ENCODE results near the gene AURKA. TPM values are rescaled to one million over a fixed set of nuclear protein-coding genes. Genes with fewer than 3 reads are reported as not detected.
"Not testable (repeated sequence)": the region's sequence is repeated elsewhere in the genome, so short reads cannot be mapped to it uniquely, and the experiment has no call there.

AURKA gene
- total RNA-seq, 1 donor from 2014 or later, result 9.4 TPM

- peaks cover 3 to 5% (median 5%) of the 10 kb centered on the region in 3 donors for H3K4me1 ChIP-seq (ENCODE audit: control insufficient read depth in 3 of 3, insufficient read depth in 3 of 3, low read length in 3 of 3)
- peak overlapping the region in 1 of 3 donors; percentile 25 for H3K9ac ChIP-seq (ENCODE audit: low read depth in 1 of 3, low read length in 3 of 3)
- peak overlapping the region; percentile 28 for H3K27ac ChIP-seq (ENCODE audit: low read depth, low read length)
- peak overlapping the region; percentile 18 to 29 (median 28) for H3K4me3 ChIP-seq (ENCODE audit: low read length in 3 of 3)
- H3K27me3 ChIP-seq (ENCODE audit: control insufficient read depth in 3 of 3, insufficient read depth in 3 of 3, low read length in 3 of 3), result no peaks in the 10 kb centered on the region
- H3K9me3 ChIP-seq (ENCODE audit: control insufficient read depth in 3 of 3, low read length in 3 of 3), result no peaks in the 10 kb centered on the region
- peaks cover 4 to 11% (median 7%) of the 10 kb centered on the region in 3 donors for H3K36me3 ChIP-seq (ENCODE audit: control insufficient read depth in 3 of 3, insufficient read depth in 3 of 3, low read length in 3 of 3)
Observed at GRCh38 chr20:56412473-56412790, 20.4 kb upstream of the AURKA start.

- Histone ChIP-seq H3K27ac (ENCODE audit: low read depth, low read length) (peak within 1 kb of the TSS; percentile 28), H3K4me3 (ENCODE audit: low read length in 3 of 3) (peak within 1 kb of the TSS; percentile 18 to 29 (median 28)), H3K4me1 (ENCODE audit: control insufficient read depth in 3 of 3, insufficient read depth in 3 of 3, low read length in 3 of 3) (peaks cover 3 to 5% (median 5%) of the 10 kb centered on the region in 3 donors), H3K27me3 (ENCODE audit: control insufficient read depth in 3 of 3, insufficient read depth in 3 of 3, low read length in 3 of 3) (no peaks in the 10 kb centered on the region), H3K36me3 (ENCODE audit: control insufficient read depth in 3 of 3, insufficient read depth in 3 of 3, low read length in 3 of 3) (peaks cover 9 to 16% (median 12%) of the 10 kb centered on the region in 3 donors), H3K9ac (ENCODE audit: low read depth in 1 of 3, low read length in 3 of 3) (peak within 1 kb of the TSS in 2 of 3 donors; percentile 25 to 43), H3K9me3 (ENCODE audit: control insufficient read depth in 3 of 3, low read length in 3 of 3) (no peaks in the 10 kb centered on the region)
Observed at GRCh38 chr20:56411759-56412472, 19.9 kb upstream of the AURKA start, which contains the start of gene CASS4. CASS4 (plus strand) TSS chr20:56412260; CDS start chr20:56412459, 199 bp downstream.

GRCh38 chr20:56411287-56411686, 19.3 kb upstream of the AURKA start:
- H3K9ac ChIP-seq (ENCODE audit: low read depth in 1 of 3, low read length in 3 of 3), result peak overlapping the region in 1 of 3 donors; percentile 43
- not testable (repeated sequence) for H3K9me3 ChIP-seq (ENCODE audit: control insufficient read depth in 3 of 3, low read length in 3 of 3); H3K4me3 ChIP-seq (ENCODE audit: low read length in 3 of 3); H3K27me3 ChIP-seq (ENCODE audit: control insufficient read depth in 3 of 3, insufficient read depth in 3 of 3, low read length in 3 of 3); H3K27ac ChIP-seq (ENCODE audit: low read depth, low read length); H3K4me1 ChIP-seq (ENCODE audit: control insufficient read depth in 3 of 3, insufficient read depth in 3 of 3, low read length in 3 of 3)
- H3K36me3 ChIP-seq (ENCODE audit: control insufficient read depth in 3 of 3, insufficient read depth in 3 of 3, low read length in 3 of 3), result peaks cover 10 to 19% (median 18%) of the 10 kb centered on the region in 3 donors

GRCh38 chr20:56409956-56410355, 17.9 kb upstream of the AURKA start:
- H3K4me1 ChIP-seq (ENCODE audit: control insufficient read depth in 3 of 3, insufficient read depth in 3 of 3, low read length in 3 of 3), result peaks cover 3 to 5% (median 5%) of the 10 kb centered on the region in 3 donors
- H3K27ac ChIP-seq (ENCODE audit: low read depth, low read length), result no peak overlapping the region
- H3K27me3 ChIP-seq (ENCODE audit: control insufficient read depth in 3 of 3, insufficient read depth in 3 of 3, low read length in 3 of 3), result no peaks in the 10 kb centered on the region
- H3K4me3 ChIP-seq (ENCODE audit: low read length in 3 of 3), result no peak overlapping the region
- H3K36me3 ChIP-seq (ENCODE audit: control insufficient read depth in 3 of 3, insufficient read depth in 3 of 3, low read length in 3 of 3), result peaks cover 17 to 30% (median 23%) of the 10 kb centered on the region in 3 donors
- H3K9ac ChIP-seq (ENCODE audit: low read depth in 1 of 3, low read length in 3 of 3), result no peak overlapping the region
- no peaks in the 10 kb centered on the region for H3K9me3 ChIP-seq (ENCODE audit: control insufficient read depth in 3 of 3, low read length in 3 of 3)

GRCh38 chr20:56409521-56409920, 17.5 kb upstream of the AURKA start:
- Histone ChIP-seq H3K9ac (ENCODE audit: low read depth in 1 of 3, low read length in 3 of 3) (no peak overlapping the region), H3K4me3 (ENCODE audit: low read length in 3 of 3) (no peak overlapping the region), H3K27ac (ENCODE audit: low read depth, low read length) (no peak overlapping the region), H3K9me3 (ENCODE audit: control insufficient read depth in 3 of 3, low read length in 3 of 3) (no peaks in the 10 kb centered on the region), H3K27me3 (ENCODE audit: control insufficient read depth in 3 of 3, insufficient read depth in 3 of 3, low read length in 3 of 3) (no peaks in the 10 kb centered on the region), H3K36me3 (ENCODE audit: control insufficient read depth in 3 of 3, insufficient read depth in 3 of 3, low read length in 3 of 3) (peaks cover 20 to 32% (median 23%) of the 10 kb centered on the region in 3 donors), H3K4me1 (ENCODE audit: control insufficient read depth in 3 of 3, insufficient read depth in 3 of 3, low read length in 3 of 3) (peaks cover 3 to 5% (median 5%) of the 10 kb centered on the region in 3 donors)

- H3K4me1 ChIP-seq (ENCODE audit: control insufficient read depth in 3 of 3, insufficient read depth in 3 of 3, low read length in 3 of 3), result peaks cover 3 to 5% (median 5%) of the 10 kb centered on the region in 3 donors
- no peak overlapping the region for H3K27ac ChIP-seq (ENCODE audit: low read depth, low read length)
- no peaks in the 10 kb centered on the region for H3K9me3 ChIP-seq (ENCODE audit: control insufficient read depth in 3 of 3, low read length in 3 of 3)
- H3K36me3 ChIP-seq (ENCODE audit: control insufficient read depth in 3 of 3, insufficient read depth in 3 of 3, low read length in 3 of 3), result peaks cover 26 to 45% (median 39%) of the 10 kb centered on the region in 3 donors
- H3K4me3 ChIP-seq (ENCODE audit: low read length in 3 of 3), result no peak overlapping the region
- H3K27me3 ChIP-seq (ENCODE audit: control insufficient read depth in 3 of 3, insufficient read depth in 3 of 3, low read length in 3 of 3), result no peaks in the 10 kb centered on the region
- no peak overlapping the region for H3K9ac ChIP-seq (ENCODE audit: low read depth in 1 of 3, low read length in 3 of 3)
Observed at GRCh38 chr20:56406910-56407309, 14.9 kb upstream of the AURKA start.

GRCh38 chr20:56405356-56405755, 13.3 kb upstream of the AURKA start:
- H3K4me3 ChIP-seq (ENCODE audit: low read length in 3 of 3); H3K9me3 ChIP-seq (ENCODE audit: control insufficient read depth in 3 of 3, low read length in 3 of 3); H3K27me3 ChIP-seq (ENCODE audit: control insufficient read depth in 3 of 3, insufficient read depth in 3 of 3, low read length in 3 of 3); H3K4me1 ChIP-seq (ENCODE audit: control insufficient read depth in 3 of 3, insufficient read depth in 3 of 3, low read length in 3 of 3); H3K9ac ChIP-seq (ENCODE audit: low read depth in 1 of 3, low read length in 3 of 3); H3K27ac ChIP-seq (ENCODE audit: low read depth, low read length): not testable (repeated sequence)
- H3K36me3 ChIP-seq (ENCODE audit: control insufficient read depth in 3 of 3, insufficient read depth in 3 of 3, low read length in 3 of 3), result peaks cover 30 to 51% (median 46%) of the 10 kb centered on the region in 3 donors

GRCh38 chr20:56403465-56403864, 11.4 kb upstream of the AURKA start:
- Histone ChIP-seq H3K27ac (ENCODE audit: low read depth, low read length) (no peak overlapping the region), H3K27me3 (ENCODE audit: control insufficient read depth in 3 of 3, insufficient read depth in 3 of 3, low read length in 3 of 3) (no peaks in the 10 kb centered on the region), H3K9me3 (ENCODE audit: control insufficient read depth in 3 of 3, low read length in 3 of 3) (no peaks in the 10 kb centered on the region), H3K4me1 (ENCODE audit: control insufficient read depth in 3 of 3, insufficient read depth in 3 of 3, low read length in 3 of 3) (no peaks in the 10 kb centered on the region), H3K9ac (ENCODE audit: low read depth in 1 of 3, low read length in 3 of 3) (no peak overlapping the region), H3K4me3 (ENCODE audit: low read length in 3 of 3) (no peak overlapping the region), H3K36me3 (ENCODE audit: control insufficient read depth in 3 of 3, insufficient read depth in 3 of 3, low read length in 3 of 3) (peaks cover 36 to 64% (median 62%) of the 10 kb centered on the region in 3 donors)

- Histone ChIP-seq H3K9me3 (ENCODE audit: control insufficient read depth in 3 of 3, low read length in 3 of 3) (no peaks in the 10 kb centered on the region), H3K27me3 (ENCODE audit: control insufficient read depth in 3 of 3, insufficient read depth in 3 of 3, low read length in 3 of 3) (no peaks in the 10 kb centered on the region), H3K9ac (ENCODE audit: low read depth in 1 of 3, low read length in 3 of 3) (no peak overlapping the region), H3K27ac (ENCODE audit: low read depth, low read length) (no peak overlapping the region), H3K36me3 (ENCODE audit: control insufficient read depth in 3 of 3, insufficient read depth in 3 of 3, low read length in 3 of 3) (peaks cover 42 to 69% (median 67%) of the 10 kb centered on the region in 3 donors), H3K4me1 (ENCODE audit: control insufficient read depth in 3 of 3, insufficient read depth in 3 of 3, low read length in 3 of 3) (peaks cover 4 to 8% (median 5%) of the 10 kb centered on the region in 3 donors), H3K4me3 (ENCODE audit: low read length in 3 of 3) (no peak overlapping the region)
Observed at GRCh38 chr20:56400001-56400640, 8.1 kb upstream of the AURKA start.

- Histone ChIP-seq H3K9ac (ENCODE audit: low read depth in 1 of 3, low read length in 3 of 3) (no peak overlapping the region), H3K27ac (ENCODE audit: low read depth, low read length) (peak overlapping the region; percentile 46), H3K4me1 (ENCODE audit: control insufficient read depth in 3 of 3, insufficient read depth in 3 of 3, low read length in 3 of 3) (peaks cover 22 to 33% (median 27%) of the 10 kb centered on the region in 3 donors), H3K36me3 (ENCODE audit: control insufficient read depth in 3 of 3, insufficient read depth in 3 of 3, low read length in 3 of 3) (peaks cover 28 to 44% (median 42%) of the 10 kb centered on the region in 3 donors), H3K4me3 (ENCODE audit: low read length in 3 of 3) (no peak overlapping the region), H3K27me3 (ENCODE audit: control insufficient read depth in 3 of 3, insufficient read depth in 3 of 3, low read length in 3 of 3) (no peaks in the 10 kb centered on the region), H3K9me3 (ENCODE audit: control insufficient read depth in 3 of 3, low read length in 3 of 3) (no peaks in the 10 kb centered on the region)
Observed at GRCh38 chr20:56395166-56395565, 3.2 kb upstream of the AURKA start.
